Activated CD4-positive, alpha-beta T cell treated with anti-CD3 and anti-CD28 coated beads for 48 hours (primary cell): ENCODE results near the gene FAM53B.

Source experiments
- DNase-seq: peaks from one replicate; pipeline ENCODE4 v3.0.0-alpha.2; 2020

FAM53B gene

DNA sequence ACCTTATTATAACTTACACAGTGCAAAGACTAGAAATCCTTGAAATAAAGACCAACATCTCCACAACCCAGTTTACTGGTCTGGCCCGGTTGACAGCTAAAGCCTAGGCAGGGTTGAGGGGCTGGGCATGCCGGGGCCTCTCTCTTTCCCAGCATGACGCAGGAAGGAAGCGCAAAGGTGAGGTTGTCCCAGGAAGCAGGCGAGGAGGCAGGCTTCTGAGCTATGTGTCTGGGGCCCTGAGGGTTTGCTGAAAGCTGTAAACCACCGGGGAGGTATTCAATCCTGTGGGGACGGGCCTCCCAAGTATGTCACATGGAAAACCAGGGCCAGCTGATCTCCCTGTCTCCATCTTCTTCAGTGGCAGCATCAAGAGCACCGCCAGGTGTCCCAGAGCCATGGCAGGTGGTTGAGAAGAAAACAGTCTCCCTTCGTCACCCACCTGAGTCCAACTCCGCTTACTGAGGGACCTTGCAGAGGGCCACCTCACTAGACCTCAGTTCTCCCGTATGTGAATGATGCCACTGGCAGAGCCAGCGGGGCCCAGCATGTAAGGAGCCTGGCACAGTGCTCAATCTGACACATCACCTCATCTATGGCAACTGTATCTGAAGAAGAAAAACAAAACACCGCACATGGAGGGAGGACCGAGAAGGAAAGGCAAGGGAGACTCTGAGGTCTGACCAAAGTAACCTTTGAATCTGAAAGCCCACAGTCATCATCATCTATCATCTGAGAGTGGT is 49.5 kb downstream of the FAM53B start:
- DNase-seq, result no peak

- peak; percentile 27 for DNase-seq
These were observed 50.3 kb downstream of the FAM53B start for GRCh38 chr10:124693801-124694416.

DNA sequence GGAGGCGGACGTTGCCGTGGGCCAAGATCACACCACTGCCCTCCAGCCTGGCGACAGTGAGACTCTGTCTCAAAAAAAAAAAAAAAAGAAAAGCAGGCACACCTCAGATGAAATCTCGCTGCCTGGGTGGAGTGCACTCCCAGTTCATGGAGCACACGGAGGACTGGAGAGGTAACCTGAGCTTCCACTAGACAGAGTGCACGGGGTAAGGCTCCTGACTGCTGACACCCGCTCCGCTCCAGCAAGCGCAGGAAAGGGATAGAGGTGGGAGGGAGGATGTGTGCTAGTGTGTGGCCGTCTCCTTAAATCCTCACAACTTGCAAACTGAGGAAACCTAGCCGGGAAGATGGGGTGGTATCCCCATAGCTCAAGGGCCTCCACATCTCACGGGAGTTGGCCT is 50.8 kb downstream of the FAM53B start:
- no peak for DNase-seq

DNA sequence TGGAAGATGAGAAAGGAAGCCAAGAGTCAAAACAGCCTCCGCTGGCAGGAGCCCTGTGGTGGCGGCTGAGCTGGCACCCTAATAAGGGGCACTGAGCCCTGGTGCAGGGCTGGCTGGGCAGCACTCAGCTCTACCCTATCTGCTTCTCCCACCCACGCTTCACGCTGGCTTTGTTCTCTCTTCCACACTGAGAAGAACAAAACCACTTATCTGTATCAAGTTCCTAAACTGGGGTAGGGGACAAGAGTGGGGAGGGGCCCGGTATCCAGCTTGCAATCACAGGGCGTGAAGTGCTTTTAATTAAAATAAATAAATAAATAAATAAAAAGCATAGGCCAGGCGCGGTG is 52.1 kb downstream of the FAM53B start:
- no peak for DNase-seq

DNA sequence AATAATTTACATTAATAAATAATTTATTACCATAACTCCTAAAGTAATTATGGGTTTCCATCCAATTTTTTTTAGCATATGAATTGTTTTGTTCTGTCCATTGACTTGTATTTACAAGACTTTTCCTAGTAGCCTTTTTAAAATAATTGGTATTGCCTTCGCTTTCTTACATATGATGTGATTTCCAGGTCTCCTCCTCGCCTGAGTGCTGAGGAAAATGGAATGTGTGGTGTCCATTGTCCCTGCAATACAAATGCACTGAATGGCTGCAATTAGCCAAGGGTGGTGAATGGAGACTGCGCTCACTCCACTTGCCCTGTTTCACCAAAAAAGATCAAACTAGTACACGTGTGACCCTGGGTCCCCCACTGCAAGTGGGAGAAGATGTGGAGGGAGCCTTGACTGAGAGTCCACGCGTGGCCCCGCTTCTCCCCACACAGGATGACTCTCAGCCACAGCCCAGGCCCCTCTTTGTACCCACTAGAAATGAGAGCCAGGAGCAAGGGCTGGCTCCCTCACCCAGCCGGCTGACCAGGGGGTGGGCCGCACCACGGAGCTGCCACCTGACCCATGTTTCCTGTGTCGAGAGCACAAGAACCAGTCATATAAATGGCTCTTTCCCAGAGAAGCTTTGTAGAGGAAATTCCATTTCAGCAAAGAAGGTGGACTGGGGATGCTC is 52.6 kb downstream of the FAM53B start:
- no peak for DNase-seq

- DNase-seq, result no peak
These were observed 53.2 kb downstream of the FAM53B start for GRCh38 chr10:124691002-124691401.

DNA sequence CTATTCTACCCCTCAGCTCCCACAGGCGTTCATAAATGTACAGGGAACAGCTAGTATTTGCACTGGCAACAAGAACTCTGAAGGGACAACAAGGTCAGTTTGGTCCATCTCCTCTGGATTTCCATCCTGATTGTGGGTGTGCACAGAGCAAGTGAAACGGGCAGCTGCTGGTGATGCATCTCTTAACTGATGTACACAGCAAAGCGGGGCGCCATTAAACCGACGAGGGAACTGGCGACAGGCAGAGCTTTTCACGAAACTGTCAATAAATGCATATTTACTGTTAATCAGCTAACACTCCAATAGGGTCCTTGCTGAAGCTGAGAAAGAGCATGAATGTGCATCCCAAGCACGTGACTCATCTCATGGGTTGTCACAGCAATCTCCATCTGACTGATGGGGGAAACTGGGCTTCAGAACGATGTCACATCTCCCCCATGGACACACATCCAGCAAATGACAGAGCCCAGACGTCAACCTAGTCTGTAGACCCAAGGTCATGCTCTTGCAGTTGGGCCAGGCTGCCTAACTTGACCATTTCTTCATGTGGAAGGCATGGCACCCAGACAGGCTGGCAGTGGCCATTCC is 54.2 kb downstream of the FAM53B start:
- peak; percentile 62 for DNase-seq

- DNase-seq, result peak; percentile 78
These were observed 55.1 kb downstream of the FAM53B start for GRCh38 chr10:124688889-124689670.

GRCh38 chr10:124688386-124688785 is 55.8 kb downstream of the FAM53B start:
- DNase-seq, result peak; percentile 25

DNA sequence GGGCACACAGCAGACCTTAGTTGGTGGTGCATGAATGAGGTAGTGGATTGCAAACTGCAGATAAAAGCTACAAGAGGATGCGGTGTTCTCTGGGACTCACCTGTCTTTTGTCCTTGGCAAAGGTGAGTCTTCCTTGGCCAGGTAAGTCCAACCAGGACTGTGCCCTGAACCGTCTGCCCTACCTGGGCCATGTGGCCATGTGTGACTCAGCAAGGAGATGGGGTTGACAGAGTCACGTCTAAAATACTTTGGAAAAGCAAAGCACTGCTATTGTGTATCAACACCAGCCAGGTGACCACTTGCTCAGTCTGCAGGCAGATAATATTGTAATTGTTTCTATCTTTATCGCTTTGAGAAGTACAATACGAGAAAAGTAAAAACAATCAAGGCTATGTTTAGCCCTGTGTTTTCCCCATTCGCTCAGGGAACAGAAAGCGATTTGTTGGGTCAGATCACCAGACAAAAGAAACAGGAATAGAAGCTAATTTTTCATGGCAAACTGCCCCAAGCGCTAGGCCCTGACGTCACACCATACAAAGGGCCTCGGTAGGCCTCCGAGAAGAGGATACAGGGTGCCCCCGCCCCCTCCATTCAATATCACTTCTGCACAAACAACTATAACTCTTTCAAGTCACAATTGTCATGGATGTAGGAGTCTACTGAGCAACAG is 57.3 kb downstream of the FAM53B start:
- no peak for DNase-seq

DNA sequence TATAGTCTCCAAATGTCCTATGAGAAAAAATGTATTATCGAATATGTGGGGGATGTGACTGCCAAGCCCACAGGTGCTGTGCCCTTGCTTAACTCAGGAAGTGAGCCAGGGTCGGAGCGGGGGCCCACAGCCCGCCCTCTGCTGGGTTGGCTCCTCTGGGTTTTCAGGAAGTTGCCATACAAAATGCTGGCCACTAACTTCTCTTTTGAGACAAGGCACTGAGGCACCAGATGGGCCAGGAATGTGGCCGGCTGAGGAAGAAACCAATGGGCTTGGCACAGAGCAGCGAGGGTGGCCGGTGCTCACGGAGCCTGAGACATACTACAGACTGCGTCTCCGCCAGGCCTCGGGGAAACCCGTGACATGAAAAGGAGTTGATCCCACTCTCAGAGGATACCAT is 58.9 kb downstream of the FAM53B start:
- DNase-seq, result no peak

DNA sequence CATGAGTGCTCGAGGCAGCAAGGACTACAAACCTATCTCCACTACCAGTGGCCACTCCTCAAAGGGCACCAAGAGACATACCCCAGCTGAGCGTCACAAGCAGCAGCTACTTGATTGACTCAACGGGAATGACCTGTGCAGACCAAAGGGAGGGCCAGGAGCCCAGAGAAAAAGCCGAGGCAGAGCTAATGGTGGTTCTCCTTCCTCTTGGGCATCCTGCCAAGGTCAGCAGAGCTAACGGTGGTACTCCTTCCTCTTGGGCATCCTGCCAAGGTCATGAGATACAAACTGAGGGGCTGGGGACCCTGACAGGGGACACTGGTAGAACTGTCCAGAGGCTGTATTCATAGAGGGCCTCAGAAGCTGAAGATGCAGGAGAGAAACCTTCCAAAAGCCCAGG is 60.4 kb downstream of the FAM53B start:
- DNase-seq, result no peak

GRCh38 chr10:124681626-124682552 is 62.3 kb downstream of the FAM53B start:
- no peak for DNase-seq

DNA sequence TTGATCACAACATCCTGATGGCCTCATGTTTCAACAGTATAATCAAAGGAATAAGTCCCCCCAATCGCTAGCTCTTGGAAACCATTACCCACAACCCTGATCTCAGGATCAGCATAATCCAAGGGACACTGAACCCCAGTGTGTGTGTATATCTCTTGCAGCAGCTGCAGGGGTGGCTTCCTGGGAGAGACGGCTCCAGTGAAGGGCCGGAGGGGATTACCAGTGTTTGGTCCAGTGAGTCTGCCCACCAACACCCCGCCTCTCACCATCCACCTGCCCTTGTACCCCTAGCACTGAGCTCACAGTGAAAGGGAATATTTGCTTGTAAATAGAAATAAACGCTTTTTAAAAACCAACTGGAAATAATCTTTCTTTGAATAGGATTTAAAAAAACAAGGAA is 63.1 kb downstream of the FAM53B start:
- no peak for DNase-seq

DNA sequence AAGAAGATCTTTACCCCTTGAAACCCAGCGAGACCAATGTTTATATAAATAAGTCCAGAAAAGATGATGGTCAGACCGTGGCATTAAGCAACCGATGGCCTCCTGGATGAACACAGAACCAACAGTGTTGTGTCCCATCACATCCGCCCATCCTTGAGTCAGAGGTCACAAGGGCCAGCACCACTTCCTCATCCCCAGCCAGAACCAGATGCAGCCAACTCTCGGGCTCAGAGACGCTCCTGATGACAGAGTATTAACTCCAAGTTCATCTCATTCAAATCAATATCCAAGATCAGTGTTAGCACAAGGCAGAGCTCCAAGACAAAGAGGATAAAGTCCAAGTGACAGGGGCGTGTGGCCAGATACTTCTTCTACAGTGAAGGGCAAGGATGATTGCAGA is 63.5 kb downstream of the FAM53B start:
- DNase-seq, result no peak

DNA sequence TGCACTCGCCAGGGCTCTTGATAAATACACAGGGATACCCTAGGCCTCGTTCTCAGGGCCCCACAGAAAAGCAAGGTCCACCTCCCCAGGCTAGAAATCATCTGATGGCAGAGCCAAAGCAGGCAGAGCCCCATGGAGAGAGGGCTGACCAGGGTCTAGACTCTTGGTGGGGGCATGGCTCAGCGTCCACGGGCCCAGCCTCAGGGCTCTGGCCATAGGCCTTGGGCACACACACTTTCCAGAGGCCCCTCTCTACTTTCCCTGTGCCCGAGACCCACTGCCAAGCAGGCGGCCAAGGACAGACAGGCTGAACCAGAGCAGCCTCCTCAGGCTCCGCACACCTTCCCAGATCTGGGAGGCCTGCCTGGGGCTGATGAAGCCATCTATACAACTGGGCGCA is 64.8 kb downstream of the FAM53B start:
- DNase-seq, result no peak

DNA sequence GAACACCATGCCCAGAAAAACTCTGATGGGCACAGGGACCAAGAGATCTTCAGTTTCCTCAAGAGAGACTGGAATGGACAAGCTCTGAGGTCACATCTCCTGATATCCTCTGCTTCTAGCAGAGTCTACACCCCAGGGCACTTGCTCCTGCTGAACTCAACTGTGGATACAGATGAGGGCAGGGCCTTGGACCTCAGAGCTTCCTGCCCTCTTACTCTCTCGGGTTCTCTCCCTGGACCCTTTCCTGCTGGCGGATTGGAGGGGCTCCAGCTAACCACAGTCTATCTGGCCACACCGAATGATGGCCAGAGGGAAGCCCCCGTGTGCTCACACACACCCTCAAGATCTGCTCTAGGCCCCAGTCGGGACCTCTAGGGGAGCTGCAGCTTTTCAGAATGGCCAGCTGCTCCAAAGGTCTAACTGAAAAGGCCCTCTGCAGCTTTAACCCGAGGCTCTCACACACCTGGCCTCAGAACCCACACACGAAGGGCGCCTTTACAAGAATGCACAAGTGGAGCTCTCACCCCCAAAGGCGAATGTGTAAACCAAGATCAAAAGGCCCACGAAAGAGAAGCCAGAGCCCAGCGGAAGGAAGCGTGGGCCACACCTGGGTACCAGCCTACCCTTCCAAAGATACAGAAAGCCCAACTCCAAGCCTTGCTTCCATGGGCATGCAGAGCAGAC is 65.5 kb downstream of the FAM53B start:
- DNase-seq, result peak; percentile 30

GRCh38 chr10:124677749-124678556 is 66.2 kb downstream of the FAM53B start:
- peak; percentile 25 for DNase-seq

- DNase-seq, result no peak
These were observed 66.9 kb downstream of the FAM53B start for GRCh38 chr10:124677293-124677699.
